ENCODE measurements around the gene KRTAP10-9.

GRCh38 chr21:44623575-44623974 lies 3.3 kb upstream of the KRTAP10-9 start:
- no peak for TF ChIP-seq ARNTL (CRISPR knock-in tag; IDR thresholded peaks at IDR 0.05; ENCODE audit: borderline replicate concordance, low read depth)
- TF ChIP-seq SNAI2 (CRISPR knock-in tag; IDR thresholded peaks at IDR 0.05), result no peak
- TF ChIP-seq TOX (CRISPR knock-in tag; IDR thresholded peaks at IDR 0.05; ENCODE audit: borderline replicate concordance), result no peak
- TF ChIP-seq CSDC2 (CRISPR knock-in tag; IDR thresholded peaks at IDR 0.05), result no peak
- TF ChIP-seq TSHZ2 (CRISPR knock-in tag; IDR thresholded peaks at IDR 0.05), result no peak
- TF ChIP-seq ISL1 (CRISPR knock-in tag; IDR thresholded peaks at IDR 0.05), result no peak
- no peak for TF ChIP-seq ZNF565 (CRISPR knock-in tag; conservative IDR thresholded peaks at IDR 0.05; ENCODE audit: low read depth)
- no peak for TF ChIP-seq BACH2 (CRISPR knock-in tag; IDR thresholded peaks at IDR 0.05; ENCODE audit: borderline replicate concordance)
- TF ChIP-seq PPARA (CRISPR knock-in tag; IDR thresholded peaks at IDR 0.05; ENCODE audit: borderline replicate concordance), result no peak

All from SK-N-SH treated with all-trans-retinoic acid at 6 μM for 48 hours (cell line).